ENCODE measurements around the gene HMGN1. TPM values are rescaled to one million over a fixed set of nuclear protein-coding genes. Genes with fewer than 3 reads are reported as not detected.
"Not testable (repeated sequence)": the region's sequence is repeated elsewhere in the genome, so short reads cannot be mapped to it uniquely, and the experiment has no call there.

Gene HMGN1
- total RNA-seq, 4 donors from 2014 or later: 74.2 to 97.7 (median 90.2) TPM

GRCh38 chr21:39384674-39385298 is 35.9 kb upstream of the HMGN1 start:
- TF ChIP-seq CTCF (IDR thresholded peaks at IDR 0.05) (no peak), POLR2A (IDR thresholded peaks at IDR 0.05) (no peak)
- Histone ChIP-seq H3K27ac (peak overlapping the region in 3 of 4 donors; percentile 42 to 78 (median 75)), H3K27me3 (no peaks in the 10 kb centered on the region), H3K36me3 (no peaks in the 10 kb centered on the region), H3K9me3 (no peaks in the 10 kb centered on the region), H3K4me3 (peak overlapping the region in 2 of 4 donors; percentile 39 to 43), H3K4me1 (peaks cover 0 to 36% (median 5%) of the 10 kb centered on the region in 4 donors)
- no peak for DNase-seq

- not testable (repeated sequence) for H3K4me3 ChIP-seq, H3K36me3 ChIP-seq, H3K27ac ChIP-seq, DNase-seq, H3K9me3 ChIP-seq, H3K27me3 ChIP-seq
- peaks cover 0 to 29% (median 5%) of the 10 kb centered on the region in 4 donors for H3K4me1 ChIP-seq
These were observed 33.2 kb upstream of the HMGN1 start for GRCh38 chr21:39382096-39382495.

- Histone ChIP-seq H3K4me3 (peak overlapping the region; percentile 54 to 73 (median 64)), H3K4me1 (peaks cover 0 to 22% (median 3%) of the 10 kb centered on the region in 4 donors), H3K27ac (peak overlapping the region; percentile 63 to 87 (median 80)), H3K27me3 (no peaks in the 10 kb centered on the region), H3K9me3 (no peaks in the 10 kb centered on the region), H3K36me3 (no peaks in the 10 kb centered on the region)
- DNase-seq: no peak
- no peak for TF ChIP-seq POLR2A (IDR thresholded peaks at IDR 0.05)
- TF ChIP-seq CTCF (IDR thresholded peaks at IDR 0.05): no peak
These were observed 32.1 kb upstream of the HMGN1 start for GRCh38 chr21:39381009-39381408.

GRCh38 chr21:39379986-39380891 is 31.4 kb upstream of the HMGN1 start:
- peak; percentile 84 to 97 (median 94) for DNase-seq
- Histone ChIP-seq H3K27me3 (no peaks in the 10 kb centered on the region), H3K4me3 (peak overlapping the region; percentile 54 to 73 (median 64)), H3K9me3 (no peaks in the 10 kb centered on the region), H3K4me1 (peaks cover 0 to 22% (median 3%) of the 10 kb centered on the region in 4 donors), H3K36me3 (no peaks in the 10 kb centered on the region), H3K27ac (peak overlapping the region; percentile 63 to 87 (median 80))
- TF ChIP-seq POLR2A (IDR thresholded peaks at IDR 0.05) (peak in 1 of 2 donors; percentile 64), CTCF (IDR thresholded peaks at IDR 0.05) (no peak)

- DNase-seq: no peak
- Histone ChIP-seq H3K9me3 (no peaks in the 10 kb centered on the region), H3K36me3 (no peaks in the 10 kb centered on the region), H3K27ac (no peak overlapping the region), H3K4me3 (no peak overlapping the region), H3K27me3 (no peaks in the 10 kb centered on the region), H3K4me1 (peaks cover 0 to 22% (median 3%) of the 10 kb centered on the region in 4 donors)
- no peak for TF ChIP-seq POLR2A (IDR thresholded peaks at IDR 0.05)
- no peak for TF ChIP-seq CTCF (IDR thresholded peaks at IDR 0.05)
These were observed 28.7 kb upstream of the HMGN1 start for GRCh38 chr21:39377444-39378050.

Measured in Peyer's patch (tissue), 4 donors.